GM12873 (cell line): ENCODE measurements around the gene CASP14.

Experiments used
- TF ChIP-seq, protein P1 (sequence below): IDR thresholded peaks from 2 replicates; pipeline ENCODE4 v1.5.1; 2012; ENCODE audit warnings: low read depth, mild to moderate bottlenecking, moderate library complexity, low read length, control low read depth; ENCODE audit not compliant: insufficient read depth; ENCODE audit errors: missing control alignments

CASP14 gene

DNA sequence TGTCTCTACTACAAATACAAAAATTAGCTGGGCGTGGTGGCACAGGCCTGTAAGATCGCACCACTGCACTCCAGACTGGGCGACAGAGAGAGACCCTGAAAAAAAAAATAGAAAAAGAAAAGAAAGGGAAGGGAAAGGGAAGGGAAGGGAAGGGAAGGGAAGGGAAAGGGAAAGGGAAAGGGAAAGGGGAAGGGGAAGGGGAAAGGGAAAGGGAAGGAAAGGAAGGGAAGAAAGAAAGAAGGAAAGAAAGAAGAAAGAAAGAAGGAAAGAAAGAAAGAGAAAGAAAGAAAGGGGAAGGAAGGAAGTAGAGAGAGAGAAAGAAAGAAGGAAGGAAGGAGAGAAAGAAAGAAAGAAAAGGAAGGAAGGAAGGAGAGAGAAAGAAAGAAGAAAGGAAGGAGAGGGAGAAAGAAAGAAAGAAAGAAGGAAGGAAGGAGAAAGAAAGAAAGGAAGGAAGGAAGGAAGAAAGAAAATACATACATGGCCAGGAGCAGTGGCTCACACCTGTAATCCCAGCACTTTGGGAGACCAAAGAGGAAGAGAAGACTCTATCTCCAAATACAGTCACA is 49.8 kb downstream of the CASP14 start:
- TF ChIP-seq, protein P1, sequence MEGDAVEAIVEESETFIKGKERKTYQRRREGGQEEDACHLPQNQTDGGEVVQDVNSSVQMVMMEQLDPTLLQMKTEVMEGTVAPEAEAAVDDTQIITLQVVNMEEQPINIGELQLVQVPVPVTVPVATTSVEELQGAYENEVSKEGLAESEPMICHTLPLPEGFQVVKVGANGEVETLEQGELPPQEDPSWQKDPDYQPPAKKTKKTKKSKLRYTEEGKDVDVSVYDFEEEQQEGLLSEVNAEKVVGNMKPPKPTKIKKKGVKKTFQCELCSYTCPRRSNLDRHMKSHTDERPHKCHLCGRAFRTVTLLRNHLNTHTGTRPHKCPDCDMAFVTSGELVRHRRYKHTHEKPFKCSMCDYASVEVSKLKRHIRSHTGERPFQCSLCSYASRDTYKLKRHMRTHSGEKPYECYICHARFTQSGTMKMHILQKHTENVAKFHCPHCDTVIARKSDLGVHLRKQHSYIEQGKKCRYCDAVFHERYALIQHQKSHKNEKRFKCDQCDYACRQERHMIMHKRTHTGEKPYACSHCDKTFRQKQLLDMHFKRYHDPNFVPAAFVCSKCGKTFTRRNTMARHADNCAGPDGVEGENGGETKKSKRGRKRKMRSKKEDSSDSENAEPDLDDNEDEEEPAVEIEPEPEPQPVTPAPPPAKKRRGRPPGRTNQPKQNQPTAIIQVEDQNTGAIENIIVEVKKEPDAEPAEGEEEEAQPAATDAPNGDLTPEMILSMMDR: no peak

DNA sequence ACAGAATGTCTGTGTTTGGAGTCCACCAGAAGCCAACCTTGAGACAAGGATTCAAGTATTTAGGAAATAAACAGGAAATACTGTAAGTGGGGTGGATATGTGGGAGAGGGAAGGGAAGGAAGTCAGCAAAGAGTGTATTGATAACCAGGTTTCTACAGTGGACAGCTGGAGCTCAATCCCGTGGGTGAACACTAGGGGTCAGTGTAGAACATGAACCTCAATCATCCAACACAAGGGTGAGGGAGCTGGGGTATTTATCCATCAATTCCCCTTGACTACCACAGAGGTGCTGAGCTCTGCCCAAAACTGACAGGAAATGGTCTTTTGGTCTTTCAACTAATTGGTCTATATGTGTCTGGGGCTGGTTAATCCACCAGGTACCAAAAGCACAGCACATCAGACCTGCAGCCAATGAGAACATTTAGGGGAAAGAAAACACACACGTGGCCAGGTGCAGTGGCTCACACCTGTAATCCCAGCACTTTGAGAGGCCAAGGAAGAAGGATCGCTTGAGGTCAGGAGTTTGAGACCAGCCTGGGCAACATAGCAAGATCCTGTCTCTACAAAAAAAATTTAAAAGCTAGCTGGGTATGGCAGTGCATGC is 52.3 kb downstream of the CASP14 start:
- TF ChIP-seq, protein P1: peak; percentile 88

DNA sequence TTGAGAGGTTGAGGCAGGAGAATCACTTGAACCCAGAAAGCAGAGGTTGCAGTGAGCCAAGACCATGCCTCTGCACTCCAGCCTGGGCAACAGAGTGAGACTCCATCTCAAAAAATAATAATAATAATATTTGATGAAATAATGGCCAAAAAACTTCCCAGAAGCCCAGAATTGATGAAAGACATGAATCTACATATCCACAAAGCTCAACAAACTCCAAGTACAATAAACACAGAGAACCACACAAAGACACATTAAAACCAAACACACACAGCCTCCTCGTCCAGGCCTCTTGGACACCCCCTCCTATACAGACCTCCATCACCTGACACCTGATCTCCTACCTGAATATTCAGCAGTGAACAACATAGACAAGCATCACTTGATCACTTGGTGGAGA is 54.7 kb downstream of the CASP14 start:
- TF ChIP-seq, protein P1: no peak

DNA sequence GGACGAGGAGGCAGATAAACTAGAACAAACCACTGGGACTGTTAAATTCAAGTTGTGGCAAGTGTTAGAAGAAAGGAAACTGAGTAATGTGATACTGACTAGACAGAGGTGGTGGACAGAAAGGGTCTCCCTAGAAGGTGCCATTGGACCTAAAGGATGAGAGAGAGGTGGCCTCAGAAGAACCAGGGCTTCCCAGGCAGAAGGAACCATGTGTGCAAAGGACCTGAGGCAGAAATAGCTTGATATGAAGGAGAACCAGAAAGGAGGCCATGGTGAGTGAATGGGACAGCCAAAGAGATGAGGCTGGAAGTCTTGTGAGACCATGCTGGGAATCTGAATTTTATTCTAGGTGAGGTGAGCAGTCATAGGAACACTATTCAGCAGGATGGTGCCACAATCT is 55.1 kb downstream of the CASP14 start:
- TF ChIP-seq, protein P1: no peak

DNA sequence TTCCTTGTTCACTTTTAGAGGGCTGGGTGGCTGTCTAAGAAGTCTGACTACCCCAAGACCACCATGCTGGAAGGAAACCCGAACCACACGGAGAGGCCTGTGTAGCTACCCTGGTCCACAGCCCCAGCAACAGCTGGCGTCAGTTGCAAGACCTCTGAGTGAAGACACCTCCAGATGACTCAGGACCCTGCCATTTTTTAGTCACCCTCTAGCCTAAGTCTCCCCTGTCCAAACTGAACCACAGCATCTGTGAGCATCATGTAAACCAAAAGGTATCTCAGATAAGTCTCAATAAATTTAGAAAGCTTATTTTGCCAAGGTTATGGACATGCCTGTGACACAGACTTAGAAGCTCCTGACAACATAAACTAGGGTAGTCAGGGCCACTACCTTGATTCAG is 55.8 kb downstream of the CASP14 start:
- TF ChIP-seq, protein P1: no peak

DNA sequence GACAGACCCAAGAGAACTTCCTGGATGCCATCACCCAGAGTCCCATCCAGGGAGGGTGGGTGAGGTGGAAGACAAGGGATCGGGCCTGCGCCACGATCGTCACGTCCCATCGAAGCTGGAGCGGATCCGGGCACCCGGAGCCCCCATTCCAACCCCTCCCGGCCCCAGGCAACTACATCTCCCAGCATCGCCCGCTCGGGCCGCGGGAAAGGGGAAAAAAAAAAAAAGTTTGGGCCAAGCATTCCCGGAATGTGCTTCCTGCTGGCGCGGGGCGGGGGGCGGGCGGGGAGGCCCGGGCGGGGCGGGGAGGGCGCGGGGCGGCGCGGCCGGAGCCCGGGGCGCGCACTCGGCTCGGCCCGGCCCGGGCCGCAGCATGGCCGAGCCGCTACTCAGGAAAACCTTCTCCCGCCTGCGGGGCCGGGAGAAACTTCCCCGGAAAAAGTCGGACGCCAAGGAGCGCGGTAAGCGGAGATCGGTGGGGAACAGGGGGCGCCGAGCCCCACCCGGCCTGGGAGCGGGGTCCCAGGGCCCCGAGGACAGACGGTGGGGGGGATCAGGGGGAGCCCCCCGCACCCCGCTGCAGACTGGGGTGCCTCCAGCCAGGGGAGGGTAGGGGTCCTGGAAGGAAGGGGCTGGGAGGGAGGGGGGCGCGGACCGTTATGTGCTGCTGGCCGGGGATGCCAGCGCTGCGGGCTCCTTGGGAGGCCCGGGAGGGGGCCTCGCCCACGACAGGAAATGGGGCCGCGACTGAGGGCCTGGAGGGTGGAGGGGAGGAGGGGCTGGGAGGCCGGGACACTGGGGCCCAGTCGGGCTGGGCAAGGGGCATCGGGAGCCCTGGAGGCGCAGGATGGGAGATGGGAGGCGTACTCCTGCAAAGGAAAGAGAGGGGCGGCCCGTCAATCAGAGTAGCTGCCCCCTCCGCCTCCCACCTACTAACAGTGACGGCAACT is 58.1 kb downstream of the CASP14 start, which contains the start of gene SYDE1:
TSS of gene SYDE1 (plus strand) at position 341 of the 950 bp plus-strand sequence. CDS start at position 374, 33 bp downstream.
- TF ChIP-seq, protein P1: no peak
